Hepatocyte (in vitro differentiated cells): ENCODE measurements around the gene GPR35.

ENCODE experiments used
- CTCF ChIP-seq: fragments of 200-600 bp; sonication (generic); IDR thresholded peaks from 2 replicates; pipeline ENCODE4 v1.5.1; 2016; ENCODE audit warnings: antibody characterized with exemption, mild to moderate bottlenecking; ENCODE audit not compliant: poor library complexity
- EZH2phosphoT487 ChIP-seq: fragments of 200-600 bp; sonication (generic); IDR thresholded peaks from one replicate; pipeline ENCODE4 v1.6.1; 2018; ENCODE audit warnings: antibody characterized with exemption, mild to moderate bottlenecking, low read depth, moderate library complexity; ENCODE audit not compliant: unreplicated experiment, severe bottlenecking

GRCh38 chr2:240670402-240670801, 45.1 kb downstream of the GPR35 start:
- TF ChIP-seq EZH2phosphoT487 (no peak), CTCF (no peak)
